ENCODE measurements around the gene CTBP2.

CTBP2 gene

GRCh38 chr10:125024497-125025234, 135.7 kb downstream of the CTBP2 start:
- no peak for DNase-seq (ENCODE audit: low read depth in 2 of 2)

GRCh38 chr10:125023862-125024496, 136.4 kb downstream of the CTBP2 start:
- no peak for DNase-seq (ENCODE audit: low read depth in 2 of 2)

GRCh38 chr10:125023255-125023654, 137.1 kb downstream of the CTBP2 start:
- DNase-seq (ENCODE audit: low read depth in 2 of 2), result no peak

- no peak for DNase-seq (ENCODE audit: low read depth in 2 of 2)
These were observed 137.7 kb downstream of the CTBP2 start for GRCh38 chr10:125022671-125023070.

GRCh38 chr10:125021686-125022344, 138.5 kb downstream of the CTBP2 start:
- DNase-seq (ENCODE audit: low read depth in 2 of 2), result no peak

GRCh38 chr10:125020871-125021270, 139.5 kb downstream of the CTBP2 start:
- no peak for DNase-seq (ENCODE audit: low read depth in 2 of 2)

- DNase-seq (ENCODE audit: low read depth in 2 of 2), result no peak
These were observed 140.0 kb downstream of the CTBP2 start for GRCh38 chr10:125020386-125020785.

- DNase-seq (ENCODE audit: low read depth in 2 of 2), result no peak
These were observed 141.7 kb downstream of the CTBP2 start for GRCh38 chr10:125018576-125019143.

- DNase-seq (ENCODE audit: low read depth in 2 of 2), result no peak
These were observed 142.6 kb downstream of the CTBP2 start for GRCh38 chr10:125017547-125018298.

GRCh38 chr10:125016611-125017202, 143.7 kb downstream of the CTBP2 start:
- DNase-seq (ENCODE audit: low read depth in 2 of 2), result no peak

- DNase-seq (ENCODE audit: low read depth in 2 of 2), result no peak
These were observed 144.2 kb downstream of the CTBP2 start for GRCh38 chr10:125016123-125016522.

GRCh38 chr10:125015356-125015944, 144.9 kb downstream of the CTBP2 start:
- DNase-seq (ENCODE audit: low read depth in 2 of 2), result no peak

- DNase-seq (ENCODE audit: low read depth in 2 of 2), result no peak
These were observed 145.5 kb downstream of the CTBP2 start for GRCh38 chr10:125014836-125015355.

- no peak for DNase-seq (ENCODE audit: low read depth in 2 of 2)
These were observed 146.1 kb downstream of the CTBP2 start for GRCh38 chr10:125014086-125014830.

GRCh38 chr10:125013529-125013872, 146.9 kb downstream of the CTBP2 start:
- no peak for DNase-seq (ENCODE audit: low read depth in 2 of 2)

GRCh38 chr10:125012851-125013528, 147.4 kb downstream of the CTBP2 start:
- no peak for DNase-seq (ENCODE audit: low read depth in 2 of 2)

GRCh38 chr10:125011926-125012705, 148.2 kb downstream of the CTBP2 start:
- DNase-seq (ENCODE audit: low read depth in 2 of 2), result no peak

- DNase-seq (ENCODE audit: low read depth in 2 of 2), result no peak
These were observed 149.0 kb downstream of the CTBP2 start for GRCh38 chr10:125011171-125011925.

Data from stimulated activated CD8-positive, alpha-beta memory T cell treated with anti-CD3 and anti-CD28 coated beads, Interleukin-7, amount 100 ng/mL, for 1 hour (primary cell).